GM12801 (cell line): ENCODE data around the gene ASB5.

ENCODE experiments used
- CTCF ChIP-seq: IDR thresholded peaks from one replicate; pipeline ENCODE4 v1.5.1; 2011; ENCODE audit warnings: control low read depth; ENCODE audit not compliant: insufficient read length; ENCODE audit errors: extremely low read depth

ASB5 gene

GRCh38 chr4:176186671-176187395 lies 82.2 kb downstream of the ASB5 start:
- no peak for TF ChIP-seq CTCF

GRCh38 chr4:176186067-176186466 lies 83.0 kb downstream of the ASB5 start:
- TF ChIP-seq CTCF: no peak

- no peak for TF ChIP-seq CTCF
Measured at GRCh38 chr4:176185051-176185450, 84.0 kb downstream of the ASB5 start.
